Measurements from ENCODE around the gene TMTC1. TPM values are rescaled to one million over a fixed set of nuclear protein-coding genes. Genes with fewer than 3 reads are reported as not detected.

The TMTC1 gene
- total and polyA plus RNA-seq, 2 donors (not counting 1 experiment from before 2014, with no cell fraction given) = not detected

GRCh38 chr12:29717540-29718100 is 66.1 kb downstream of the TMTC1 start:
- Histone ChIP-seq H3K9me3 (ENCODE audit: control extremely low read depth in 1 of 3, control insufficient read depth in 2 of 3, insufficient read depth in 1 of 3, low read length in 2 of 3) (no peaks in the 10 kb centered on the region), H3K9ac (ENCODE audit: low read length) (no peak overlapping the region), H3K36me3 (replicated peaks in 1 of 2; ENCODE audit: control extremely low read depth in 1 of 2, control insufficient read depth in 1 of 2, extremely low read depth in 1 of 2, insufficient read depth in 2 of 2, low read length in 1 of 2) (no peaks in the 10 kb centered on the region), H3K27me3 (replicated peaks in 1 of 4; ENCODE audit: control extremely low read depth in 1 of 4, control insufficient read depth in 3 of 4, insufficient read depth in 4 of 4, low read length in 3 of 4) (no peaks in the 10 kb centered on the region), H3K4me3 (ENCODE audit: control extremely low read depth in 1 of 5, extremely low read depth in 1 of 5, insufficient read depth in 1 of 5, low read depth in 2 of 5, low read length in 4 of 5) (no peak overlapping the region), H3K4me1 (ENCODE audit: control insufficient read depth in 2 of 2, insufficient read depth in 2 of 2, low read length in 2 of 2) (no peaks in the 10 kb centered on the region), H3K4me2 (replicated peaks; ENCODE audit: low read depth, low read length, poor library complexity, severe bottlenecking) (no peak overlapping the region), H4K20me1 (ENCODE audit: control insufficient read depth, insufficient read depth, low read length, poor library complexity, severe bottlenecking) (no peaks in the 10 kb centered on the region), H3K27ac (ENCODE audit: low read length in 2 of 2) (no peak overlapping the region), H2AFZ (ENCODE audit: insufficient read depth, low read depth, low read length, poor library complexity, severe bottlenecking) (no peak overlapping the region), H3K79me2 (ENCODE audit: control insufficient read depth, insufficient read depth, low read length) (no peaks in the 10 kb centered on the region)
- Mint-ChIP-seq H3K27ac (no peak overlapping the region), H3K4me1 (no peaks in the 10 kb centered on the region), H3K4me3 (no peak overlapping the region), H3K27me3 (no peaks in the 10 kb centered on the region), H3K9me3 (ENCODE audit: insufficient read depth) (no peaks in the 10 kb centered on the region)
- CTCF ChIA-PET = no interaction called here
- no peak for DNase-seq
- TF ChIP-seq, protein P1, sequence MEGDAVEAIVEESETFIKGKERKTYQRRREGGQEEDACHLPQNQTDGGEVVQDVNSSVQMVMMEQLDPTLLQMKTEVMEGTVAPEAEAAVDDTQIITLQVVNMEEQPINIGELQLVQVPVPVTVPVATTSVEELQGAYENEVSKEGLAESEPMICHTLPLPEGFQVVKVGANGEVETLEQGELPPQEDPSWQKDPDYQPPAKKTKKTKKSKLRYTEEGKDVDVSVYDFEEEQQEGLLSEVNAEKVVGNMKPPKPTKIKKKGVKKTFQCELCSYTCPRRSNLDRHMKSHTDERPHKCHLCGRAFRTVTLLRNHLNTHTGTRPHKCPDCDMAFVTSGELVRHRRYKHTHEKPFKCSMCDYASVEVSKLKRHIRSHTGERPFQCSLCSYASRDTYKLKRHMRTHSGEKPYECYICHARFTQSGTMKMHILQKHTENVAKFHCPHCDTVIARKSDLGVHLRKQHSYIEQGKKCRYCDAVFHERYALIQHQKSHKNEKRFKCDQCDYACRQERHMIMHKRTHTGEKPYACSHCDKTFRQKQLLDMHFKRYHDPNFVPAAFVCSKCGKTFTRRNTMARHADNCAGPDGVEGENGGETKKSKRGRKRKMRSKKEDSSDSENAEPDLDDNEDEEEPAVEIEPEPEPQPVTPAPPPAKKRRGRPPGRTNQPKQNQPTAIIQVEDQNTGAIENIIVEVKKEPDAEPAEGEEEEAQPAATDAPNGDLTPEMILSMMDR (IDR thresholded peaks at IDR 0.05) = no peak
- TF ChIP-seq EZH2 (IDR thresholded peaks at IDR 0.05; ENCODE audit: borderline replicate concordance, insufficient read depth, low read depth, low read length, poor library complexity, severe bottlenecking) = no peak
- POLR2A ChIA-PET = no interaction called here
- intact Hi-C loops (cut with micrococcal nuclease) = no loop called here
- no peak for ATAC-seq (ENCODE audit: low read depth)
- WGBS (ENCODE audit: insufficient coverage) = no CpG with 5 or more reads among the region's 1 CpG

GRCh38 chr12:29714966-29715365 is 68.8 kb downstream of the TMTC1 start:
- Histone ChIP-seq H2AFZ (ENCODE audit: insufficient read depth, low read depth, low read length, poor library complexity, severe bottlenecking) (no peak overlapping the region), H4K20me1 (ENCODE audit: control insufficient read depth, insufficient read depth, low read length, poor library complexity, severe bottlenecking) (no peaks in the 10 kb centered on the region), H3K9ac (ENCODE audit: low read length) (no peak overlapping the region), H3K4me1 (ENCODE audit: control insufficient read depth in 2 of 2, insufficient read depth in 2 of 2, low read length in 2 of 2) (no peaks in the 10 kb centered on the region), H3K4me2 (replicated peaks; ENCODE audit: low read depth, low read length, poor library complexity, severe bottlenecking) (no peak overlapping the region), H3K9me3 (ENCODE audit: control extremely low read depth in 1 of 3, control insufficient read depth in 2 of 3, insufficient read depth in 1 of 3, low read length in 2 of 3) (no peaks in the 10 kb centered on the region), H3K27ac (ENCODE audit: low read length in 2 of 2) (no peak overlapping the region), H3K79me2 (ENCODE audit: control insufficient read depth, insufficient read depth, low read length) (no peaks in the 10 kb centered on the region), H3K36me3 (replicated peaks in 1 of 2; ENCODE audit: control extremely low read depth in 1 of 2, control insufficient read depth in 1 of 2, extremely low read depth in 1 of 2, insufficient read depth in 2 of 2, low read length in 1 of 2) (no peaks in the 10 kb centered on the region), H3K4me3 (ENCODE audit: control extremely low read depth in 1 of 5, extremely low read depth in 1 of 5, insufficient read depth in 1 of 5, low read depth in 2 of 5, low read length in 4 of 5) (no peak overlapping the region), H3K27me3 (replicated peaks in 1 of 4; ENCODE audit: control extremely low read depth in 1 of 4, control insufficient read depth in 3 of 4, insufficient read depth in 4 of 4, low read length in 3 of 4) (no peaks in the 10 kb centered on the region)
- no peak overlapping the region for H3K4me3 Mint-ChIP-seq
- intact Hi-C loops (cut with micrococcal nuclease) = no loop called here
- CTCF ChIA-PET = no interaction called here
- DNase-seq (no peak), ATAC-seq (ENCODE audit: low read depth) (no peak)
- H3K4me1 Mint-ChIP-seq = no peaks in the 10 kb centered on the region
- no peak overlapping the region for H3K27ac Mint-ChIP-seq
- TF ChIP-seq EZH2 (IDR thresholded peaks at IDR 0.05; ENCODE audit: borderline replicate concordance, insufficient read depth, low read depth, low read length, poor library complexity, severe bottlenecking) = no peak
- TF ChIP-seq, protein P1 (IDR thresholded peaks at IDR 0.05) = no peak
- POLR2A ChIA-PET = no interaction called here
- H3K27me3 Mint-ChIP-seq = no peaks in the 10 kb centered on the region
- H3K9me3 Mint-ChIP-seq (ENCODE audit: insufficient read depth) = no peaks in the 10 kb centered on the region

Data from B cell (primary cell).